GM21786 (cell line): ENCODE results near the gene TDG.
"Not testable (repeated sequence)": the region's sequence is repeated elsewhere in the genome, so short reads cannot be mapped to it uniquely, and the experiment has no call there.

ENCODE experiments used
- ATAC-seq: cut with Tn5 transposase; IDR thresholded peaks from one replicate; pipeline ENCODE4 v1.9.1; 2021; ENCODE audit not compliant: unreplicated experiment

The TDG gene

GRCh38 chr12:104012331-104012730 is 46.7 kb downstream of the TDG start:
- no peak for ATAC-seq

DNA sequence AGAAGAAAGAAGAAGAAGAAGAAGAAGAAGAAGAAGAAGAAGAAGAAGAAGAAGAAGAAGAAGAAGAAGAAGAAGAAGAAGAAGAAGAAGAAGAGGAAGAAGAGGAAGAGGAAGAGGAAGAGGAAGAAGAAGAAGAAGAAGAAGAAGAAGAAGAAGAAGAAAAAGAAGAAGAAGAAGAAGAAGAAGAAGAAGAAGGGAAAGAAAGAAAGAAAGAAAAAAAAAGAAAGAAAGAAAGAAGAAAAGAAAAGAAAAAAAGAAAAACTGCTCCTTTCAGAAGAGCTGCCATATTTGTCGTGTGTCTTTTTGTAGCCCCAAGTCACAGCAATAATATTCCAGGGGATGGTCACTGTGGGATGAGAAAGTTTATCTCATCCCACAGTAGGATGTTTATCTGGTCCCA is 56.2 kb downstream of the TDG start:
- ATAC-seq = not testable (repeated sequence)

GRCh38 chr12:104022786-104023185 is 57.1 kb downstream of the TDG start:
- ATAC-seq = no peak

- ATAC-seq = no peak
Observed at GRCh38 chr12:104023710-104024109, 58.0 kb downstream of the TDG start.

- no peak for ATAC-seq
Observed at GRCh38 chr12:104024348-104024747, 58.7 kb downstream of the TDG start.

- ATAC-seq = no peak
Observed at GRCh38 chr12:104025771-104026170, 60.1 kb downstream of the TDG start.

- ATAC-seq = no peak
Observed at GRCh38 chr12:104026841-104027599, 61.3 kb downstream of the TDG start.

DNA sequence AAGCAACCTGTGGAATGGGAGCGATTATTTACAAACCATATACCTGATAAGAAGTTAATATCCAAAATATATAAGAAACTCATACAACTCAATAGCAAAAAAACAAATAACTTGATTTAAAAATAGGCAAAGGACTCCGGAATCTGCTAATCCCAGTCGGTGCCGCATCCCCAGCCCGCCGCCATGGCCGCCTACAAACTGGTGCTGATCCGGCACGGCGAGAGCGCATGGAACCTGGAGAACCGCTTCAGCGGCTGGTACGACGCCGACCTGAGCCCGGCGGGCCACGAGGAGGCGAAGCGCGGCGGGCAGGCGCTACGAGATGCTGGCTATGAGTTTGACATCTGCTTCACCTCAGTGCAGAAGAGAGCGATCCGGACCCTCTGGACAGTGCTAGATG is 64.9 kb downstream of the TDG start:
- not testable (repeated sequence) for ATAC-seq

DNA sequence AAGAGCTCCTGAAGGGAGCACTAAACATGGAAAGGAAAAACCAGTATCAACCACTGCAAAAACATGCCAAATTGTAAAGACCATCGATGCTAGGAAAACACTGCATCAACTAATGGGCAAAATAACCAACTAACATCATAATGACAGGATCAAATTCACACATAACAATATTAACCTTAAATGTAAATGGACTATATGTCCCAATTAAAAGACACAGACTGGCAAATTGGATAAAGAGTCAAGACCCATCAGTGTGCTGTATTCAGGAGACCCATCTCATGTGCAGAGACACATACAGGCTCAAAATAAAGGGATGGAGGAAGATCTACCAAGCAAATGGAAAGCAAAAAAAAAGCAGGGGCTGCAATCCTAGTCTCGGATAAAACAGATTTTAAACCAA is 70.5 kb downstream of the TDG start:
- not testable (repeated sequence) for ATAC-seq
